ENCODE results near the gene ADGRG2. TPM values are rescaled to one million over a fixed set of nuclear protein-coding genes. Genes with fewer than 3 reads are reported as not detected.

The ADGRG2 gene
- total and polyA plus RNA-seq, 2 donors (not counting 1 experiment from before 2014, with no cell fraction given): not detected

DNA sequence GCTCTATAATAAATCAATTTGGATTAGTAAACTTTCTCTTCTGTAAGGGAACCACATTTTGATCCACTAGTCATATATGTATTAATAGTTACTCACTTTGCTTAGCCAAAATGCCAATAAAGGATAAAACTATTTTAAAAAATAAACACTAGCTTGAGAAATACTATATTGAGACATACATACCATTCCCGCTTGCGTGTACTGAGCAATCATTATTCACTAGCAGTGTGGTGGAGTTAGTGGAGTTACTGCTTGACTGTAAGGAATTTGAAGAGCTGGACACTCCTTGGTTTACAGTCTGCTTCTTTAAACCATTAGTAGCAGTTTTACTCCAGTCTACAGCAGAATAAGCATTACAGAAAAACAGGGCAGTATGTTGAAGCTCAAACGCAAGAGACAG, 127.6 kb downstream of the ADGRG2 start:
- Histone ChIP-seq H3K9me3 (ENCODE audit: control extremely low read depth in 1 of 3, control insufficient read depth in 2 of 3, insufficient read depth in 1 of 3, low read length in 2 of 3) (no peaks in the 10 kb centered on the region), H3K36me3 (replicated peaks in 1 of 2; ENCODE audit: control extremely low read depth in 1 of 2, control insufficient read depth in 1 of 2, extremely low read depth in 1 of 2, insufficient read depth in 2 of 2, low read length in 1 of 2) (no peaks in the 10 kb centered on the region), H3K4me1 (ENCODE audit: control insufficient read depth in 2 of 2, insufficient read depth in 2 of 2, low read length in 2 of 2) (no peaks in the 10 kb centered on the region), H3K4me2 (replicated peaks; ENCODE audit: low read depth, low read length, poor library complexity, severe bottlenecking) (no peak overlapping the region), H3K79me2 (ENCODE audit: control insufficient read depth, insufficient read depth, low read length) (no peaks in the 10 kb centered on the region), H3K27me3 (replicated peaks in 1 of 4; ENCODE audit: control extremely low read depth in 1 of 4, control insufficient read depth in 3 of 4, insufficient read depth in 4 of 4, low read length in 3 of 4) (no peaks in the 10 kb centered on the region), H3K9ac (ENCODE audit: low read length) (no peak overlapping the region), H3K4me3 (ENCODE audit: control extremely low read depth in 1 of 5, extremely low read depth in 1 of 5, insufficient read depth in 1 of 5, low read depth in 2 of 5, low read length in 4 of 5) (no peak overlapping the region), H2AFZ (ENCODE audit: insufficient read depth, low read depth, low read length, poor library complexity, severe bottlenecking) (no peak overlapping the region), H3K27ac (ENCODE audit: low read length in 2 of 2) (no peak overlapping the region), H4K20me1 (ENCODE audit: control insufficient read depth, insufficient read depth, low read length, poor library complexity, severe bottlenecking) (no peaks in the 10 kb centered on the region)
- ATAC-seq (ENCODE audit: low read depth) (no peak), DNase-seq (no peak)
- ChIA-PET POLR2A (no interaction called here), CTCF (no interaction called here)
- Mint-ChIP-seq H3K9me3 (ENCODE audit: insufficient read depth) (no peaks in the 10 kb centered on the region), H3K4me1 (no peaks in the 10 kb centered on the region), H3K4me3 (no peak overlapping the region), H3K27me3 (no peaks in the 10 kb centered on the region), H3K27ac (no peak overlapping the region)
- intact Hi-C loops (cut with micrococcal nuclease): no loop called here
- no CpG with 5 or more reads among the region's 3 CpGs for WGBS (ENCODE audit: insufficient coverage)
- TF ChIP-seq, protein P1, sequence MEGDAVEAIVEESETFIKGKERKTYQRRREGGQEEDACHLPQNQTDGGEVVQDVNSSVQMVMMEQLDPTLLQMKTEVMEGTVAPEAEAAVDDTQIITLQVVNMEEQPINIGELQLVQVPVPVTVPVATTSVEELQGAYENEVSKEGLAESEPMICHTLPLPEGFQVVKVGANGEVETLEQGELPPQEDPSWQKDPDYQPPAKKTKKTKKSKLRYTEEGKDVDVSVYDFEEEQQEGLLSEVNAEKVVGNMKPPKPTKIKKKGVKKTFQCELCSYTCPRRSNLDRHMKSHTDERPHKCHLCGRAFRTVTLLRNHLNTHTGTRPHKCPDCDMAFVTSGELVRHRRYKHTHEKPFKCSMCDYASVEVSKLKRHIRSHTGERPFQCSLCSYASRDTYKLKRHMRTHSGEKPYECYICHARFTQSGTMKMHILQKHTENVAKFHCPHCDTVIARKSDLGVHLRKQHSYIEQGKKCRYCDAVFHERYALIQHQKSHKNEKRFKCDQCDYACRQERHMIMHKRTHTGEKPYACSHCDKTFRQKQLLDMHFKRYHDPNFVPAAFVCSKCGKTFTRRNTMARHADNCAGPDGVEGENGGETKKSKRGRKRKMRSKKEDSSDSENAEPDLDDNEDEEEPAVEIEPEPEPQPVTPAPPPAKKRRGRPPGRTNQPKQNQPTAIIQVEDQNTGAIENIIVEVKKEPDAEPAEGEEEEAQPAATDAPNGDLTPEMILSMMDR (IDR thresholded peaks at IDR 0.05): no peak
- TF ChIP-seq EZH2 (IDR thresholded peaks at IDR 0.05; ENCODE audit: borderline replicate concordance, insufficient read depth, low read depth, low read length, poor library complexity, severe bottlenecking): no peak

DNA sequence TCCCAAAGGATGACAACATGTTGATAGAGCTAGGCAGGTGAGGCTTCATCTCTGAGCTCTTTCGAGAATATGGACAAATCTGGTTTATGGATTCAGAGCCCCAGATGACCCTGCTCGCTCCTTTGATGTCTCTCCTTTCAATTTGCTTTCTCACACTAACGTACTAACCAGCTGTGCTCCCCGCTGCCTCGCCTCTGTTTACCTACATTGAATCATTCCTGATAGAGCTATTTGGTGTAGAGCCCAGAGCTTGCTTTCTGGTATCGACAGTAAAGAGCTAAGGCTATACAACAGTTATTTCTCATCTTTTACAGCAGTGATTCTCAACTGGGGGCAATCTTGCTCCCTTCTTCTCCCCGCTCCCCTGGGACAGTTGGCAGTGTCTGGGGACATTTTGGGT, 129.4 kb downstream of the ADGRG2 start:
- Histone ChIP-seq H3K4me3 (ENCODE audit: control extremely low read depth in 1 of 5, extremely low read depth in 1 of 5, insufficient read depth in 1 of 5, low read depth in 2 of 5, low read length in 4 of 5) (no peak overlapping the region), H4K20me1 (ENCODE audit: control insufficient read depth, insufficient read depth, low read length, poor library complexity, severe bottlenecking) (no peaks in the 10 kb centered on the region), H3K9ac (ENCODE audit: low read length) (no peak overlapping the region), H3K27me3 (replicated peaks in 1 of 4; ENCODE audit: control extremely low read depth in 1 of 4, control insufficient read depth in 3 of 4, insufficient read depth in 4 of 4, low read length in 3 of 4) (no peaks in the 10 kb centered on the region), H3K4me2 (replicated peaks; ENCODE audit: low read depth, low read length, poor library complexity, severe bottlenecking) (no peak overlapping the region), H3K4me1 (ENCODE audit: control insufficient read depth in 2 of 2, insufficient read depth in 2 of 2, low read length in 2 of 2) (no peaks in the 10 kb centered on the region), H2AFZ (ENCODE audit: insufficient read depth, low read depth, low read length, poor library complexity, severe bottlenecking) (no peak overlapping the region), H3K79me2 (ENCODE audit: control insufficient read depth, insufficient read depth, low read length) (no peaks in the 10 kb centered on the region), H3K27ac (ENCODE audit: low read length in 2 of 2) (no peak overlapping the region), H3K9me3 (ENCODE audit: control extremely low read depth in 1 of 3, control insufficient read depth in 2 of 3, insufficient read depth in 1 of 3, low read length in 2 of 3) (no peaks in the 10 kb centered on the region), H3K36me3 (replicated peaks in 1 of 2; ENCODE audit: control extremely low read depth in 1 of 2, control insufficient read depth in 1 of 2, extremely low read depth in 1 of 2, insufficient read depth in 2 of 2, low read length in 1 of 2) (no peaks in the 10 kb centered on the region)
- no peak for ATAC-seq (ENCODE audit: low read depth)
- no peak for TF ChIP-seq EZH2 (IDR thresholded peaks at IDR 0.05; ENCODE audit: borderline replicate concordance, insufficient read depth, low read depth, low read length, poor library complexity, severe bottlenecking)
- TF ChIP-seq, protein P1 (IDR thresholded peaks at IDR 0.05): no peak
- ChIA-PET POLR2A (no interaction called here), CTCF (no interaction called here)
- Mint-ChIP-seq H3K27me3 (no peaks in the 10 kb centered on the region), H3K4me1 (no peaks in the 10 kb centered on the region), H3K4me3 (no peak overlapping the region), H3K27ac (no peak overlapping the region), H3K9me3 (ENCODE audit: insufficient read depth) (no peaks in the 10 kb centered on the region)
- WGBS (ENCODE audit: insufficient coverage): 100% methylated on average over 2 of the region's 7 CpGs
- DNase-seq: no peak
- intact Hi-C loops (cut with micrococcal nuclease): no loop called here

Data from B cell (primary cell).